Thyroid gland (tissue), 4 donors: Measurements from ENCODE around the gene TRAPPC6A. TPM values are rescaled to one million over a fixed set of nuclear protein-coding genes. Genes with fewer than 3 reads are reported as not detected.

Experiments
- DNase-seq, 2 donors: peaks; one replicate each; pipeline ENCODE4 v3.0.0-alpha.2; 2019
- H3K27ac ChIP-seq, 3 donors: fragments of 200-600 bp; sonication (generic); 1 replicate in 2 of 3; 2 replicates in 1 of 3; pipeline ENCODE4 v1.5.1; 2016 to 2019; ENCODE audit warnings: mild to moderate bottlenecking in 1 of 3, moderate library complexity in 1 of 3
- H3K27me3 ChIP-seq: fragments of 200-600 bp; sonication (generic); one replicate; pipeline ENCODE4 v1.5.1; 2019
- H3K36me3 ChIP-seq, 2 donors: fragments of 200-600 bp; sonication (generic); one replicate each; pipeline ENCODE4 v1.5.1; 2016 to 2019
- H3K4me1 ChIP-seq, 2 donors: fragments of 200-600 bp; sonication (generic); one replicate each; pipeline ENCODE4 v1.5.1; 2017 to 2019
- H3K4me3 ChIP-seq, 3 donors: fragments of 200-600 bp; sonication (generic); replicated peaks in 1 of 3; 1 replicate in 2 of 3; 2 replicates in 1 of 3; pipeline ENCODE4 v1.5.1; 2016; ENCODE audit warnings: mild to moderate bottlenecking in 1 of 3
- H3K9me3 ChIP-seq: fragments of 200-600 bp; sonication (generic); one replicate; pipeline ENCODE4 v1.5.1; 2017
- CTCF ChIP-seq, 6 experiments: fragments of 200-600 bp in 3 of 6; fragments of 450-650 bp in 3 of 6; sonication (generic) in 3 of 6; IDR thresholded peaks; one replicate each; pipeline ENCODE4 v1.5.1; 2016 to 2019; ENCODE audit warnings: antibody characterized with exemption in 6 of 6, mild to moderate bottlenecking in 2 of 6, inconsistent platforms in 1 of 6, moderate library complexity in 1 of 6
- POLR2A ChIP-seq, 2 donors: fragments of 450-650 bp; IDR thresholded peaks; one replicate each; pipeline ENCODE4 v1.6.1; 2017; ENCODE audit warnings: antibody characterized with exemption in 2 of 2, mild to moderate bottlenecking in 2 of 2, moderate library complexity in 1 of 2
- WGBS, 2 donors: methylation state at CpG; one replicate each; pipeline ENCODE4 v1.1.5; 2017; 5-methylcytosine and 5-hydroxymethylcytosine counted together
- intact Hi-C: fragments of 100-400 bp; cut with DNase I; formaldehyde crosslinking; loops from one replicate; pipeline ENCODE4 v1.15.1; 2023
- total RNA-seq, 4 donors: library from RNA; depleted of rRNA; stranded (reverse); fragments of >200 nt; gene quantifications; one replicate each; pipeline ENCODE4 v1.2.3, GENCODE V29; 2016

Gene TRAPPC6A
- total RNA-seq, 4 donors from 2014 or later: 25.0 to 53.3 (median 38.8) TPM

GRCh38 chr19:45156011-45156630 is 21.9 kb downstream of the TRAPPC6A start:
- no peak overlapping the region for H3K27ac ChIP-seq
- intact Hi-C loops: no loop called here
- H3K4me3 ChIP-seq: no peak overlapping the region
- TF ChIP-seq POLR2A (IDR thresholded peaks at IDR 0.05) (no peak), CTCF (IDR thresholded peaks at IDR 0.05) (no peak)
- H3K36me3 ChIP-seq: no peaks in the 10 kb centered on the region
- no peaks in the 10 kb centered on the region for H3K9me3 ChIP-seq
- DNase-seq: no peak
- WGBS, 2 donors: 75% methylated on average over 10 of the region's 11 CpGs; no CpG with 5 or more reads in 1 of the 2 donors
- H3K27me3 ChIP-seq: peaks cover 2% of the 10 kb centered on the region
- peaks cover 21 to 32% of the 10 kb centered on the region in 2 donors for H3K4me1 ChIP-seq

- 52 to 69% methylated on average over 12 to 19 of the region's 19 CpGs for WGBS, 2 donors
- H3K36me3 ChIP-seq: no peaks in the 10 kb centered on the region
- no peak for DNase-seq
- no peak for TF ChIP-seq POLR2A (IDR thresholded peaks at IDR 0.05)
- no peak for TF ChIP-seq CTCF (IDR thresholded peaks at IDR 0.05)
- no peak overlapping the region for H3K27ac ChIP-seq
- H3K4me3 ChIP-seq: no peak overlapping the region
- peaks cover 6% of the 10 kb centered on the region for H3K27me3 ChIP-seq
- no peaks in the 10 kb centered on the region for H3K9me3 ChIP-seq
- peaks cover 21 to 26% of the 10 kb centered on the region in 2 donors for H3K4me1 ChIP-seq
- intact Hi-C loops: no loop called here
Observed at GRCh38 chr19:45154064-45154827, 23.8 kb downstream of the TRAPPC6A start.

- intact Hi-C loops: no loop called here
- H3K27me3 ChIP-seq: peaks cover 6% of the 10 kb centered on the region
- H3K4me3 ChIP-seq: peak overlapping the region in 1 of 3 donors; percentile 12
- H3K36me3 ChIP-seq: no peaks in the 10 kb centered on the region
- peak; percentile 54 to 57 for DNase-seq
- WGBS, 2 donors: 7 to 10% methylated on average over 14 to 23 of the region's 69 CpGs
- H3K4me1 ChIP-seq: peaks cover 21 to 26% of the 10 kb centered on the region in 2 donors
- H3K27ac ChIP-seq: no peak overlapping the region
- TF ChIP-seq POLR2A (IDR thresholded peaks at IDR 0.05): no peak
- no peaks in the 10 kb centered on the region for H3K9me3 ChIP-seq
Observed at GRCh38 chr19:45153339-45154063, 24.5 kb downstream of the TRAPPC6A start.

GRCh38 chr19:45152504-45153338 is 25.3 kb downstream of the TRAPPC6A start:
- H3K4me3 ChIP-seq: peak overlapping the region in 1 of 3 donors; percentile 12
- no peaks in the 10 kb centered on the region for H3K36me3 ChIP-seq
- 7 to 12% methylated on average over 3 to 8 of the region's 91 CpGs for WGBS, 2 donors
- intact Hi-C loops: no loop called here
- peaks cover 21 to 26% of the 10 kb centered on the region in 2 donors for H3K4me1 ChIP-seq
- H3K27me3 ChIP-seq: peaks cover 6% of the 10 kb centered on the region
- H3K27ac ChIP-seq: no peak overlapping the region
- TF ChIP-seq CTCF (IDR thresholded peaks at IDR 0.05) (no peak), POLR2A (IDR thresholded peaks at IDR 0.05) (no peak)
- peak; percentile 62 to 68 for DNase-seq
- no peaks in the 10 kb centered on the region for H3K9me3 ChIP-seq
